SU-DHL-6 (cell line): ENCODE measurements around the gene ABHD17B.
A peak's percentile ranks its signal among the peaks of the same experiment; 100 is the strongest.
"Not testable (repeated sequence)": the region's sequence is repeated elsewhere in the genome, so short reads cannot be mapped to it uniquely, and the experiment has no call there.

Source experiments
- H2AFZ ChIP-seq: fragments of 200-600 bp; sonication (generic); 2 replicates; pipeline ENCODE4 v1.6.1; 2014; ENCODE audit warnings: low read depth, mild to moderate bottlenecking, moderate library complexity, mixed read lengths, antibody characterized with exemption, low read length; ENCODE audit not compliant: severe bottlenecking
- H3F3A ChIP-seq: fragments of 200-600 bp; shearing (Covaris generic); 2 replicates; pipeline ENCODE4 v1.6.0; 2016; ENCODE audit warnings: antibody characterized with exemption, mild to moderate bottlenecking; ENCODE audit not compliant: insufficient read depth
- H3K27ac ChIP-seq: fragments of 200-600 bp; sonication (generic); 2 replicates; pipeline ENCODE4 v1.5.1; 2016; ENCODE audit warnings: low read depth, mild to moderate bottlenecking, low read length, moderate library complexity, mixed read lengths
- H3K27me3 ChIP-seq: fragments of 200-600 bp; sonication (generic), shearing (Covaris generic); 2 replicates; pipeline ENCODE4 v1.6.0; 2014; ENCODE audit warnings: mild to moderate bottlenecking, low read length
- H3K36me3 ChIP-seq: fragments of 200-600 bp; sonication (generic); 2 replicates; pipeline ENCODE4 v1.6.1; 2014; ENCODE audit warnings: mild to moderate bottlenecking, low read length, mixed read lengths
- H3K4me2 ChIP-seq: fragments of 300-600, 200-600 bp; shearing (Covaris generic), sonication (generic); 2 replicates; pipeline ENCODE4 v1.6.0; 2014; ENCODE audit warnings: low read length, low read depth, mild to moderate bottlenecking; ENCODE audit not compliant: poor library complexity, severe bottlenecking
- H3K4me3 ChIP-seq: fragments of 200-600 bp; sonication (generic); 2 replicates; pipeline ENCODE4 v1.5.1; 2014; ENCODE audit warnings: antibody characterized with exemption, low read length, mild to moderate bottlenecking, mixed read lengths; ENCODE audit not compliant: insufficient read depth, poor library complexity, severe bottlenecking
- H3K79me2 ChIP-seq: fragments of 200-600 bp; sonication (generic); 2 replicates; pipeline ENCODE4 v1.6.1; 2014; ENCODE audit warnings: mild to moderate bottlenecking, low read length, moderate library complexity; ENCODE audit not compliant: insufficient read depth
- H3K9ac ChIP-seq: fragments of 200-600 bp; sonication (generic); 2 replicates; pipeline ENCODE4 v1.7.0; 2014; ENCODE audit warnings: mild to moderate bottlenecking, low read length
- H3K9me2 ChIP-seq: fragments of 200-600 bp; sonication (generic); replicated peaks from 2 replicates; pipeline ENCODE4 v1.6.1; 2014; ENCODE audit warnings: low read length; ENCODE audit not compliant: insufficient read depth
- H3K9me3 ChIP-seq: fragments of 200-600 bp; sonication (generic); 2 replicates; pipeline ENCODE4 v1.6.1; 2014; ENCODE audit warnings: low read length, mixed read lengths; ENCODE audit not compliant: insufficient read depth
- H4K20me1 ChIP-seq: fragments of 200-600 bp; sonication (generic); 2 replicates; pipeline ENCODE4 v1.6.1; 2014; ENCODE audit warnings: low read depth, mild to moderate bottlenecking, antibody characterized with exemption, low read length, moderate library complexity, mixed read lengths
- CTCF ChIP-seq: fragments of 200-600 bp; sonication (generic); IDR thresholded peaks from one replicate; pipeline ENCODE4 v1.5.1; 2017; ENCODE audit warnings: antibody characterized with exemption, mild to moderate bottlenecking, low read length, moderate library complexity; ENCODE audit not compliant: insufficient read depth, poor library complexity, severe bottlenecking
- EZH2phosphoT487 ChIP-seq: fragments of 200-600 bp; sonication (generic), shearing (Covaris generic); conservative IDR thresholded peaks from 2 replicates; pipeline ENCODE4 v1.6.1; 2018; ENCODE audit warnings: mild to moderate bottlenecking, antibody characterized with exemption, low read length, moderate library complexity, mixed read lengths

ABHD17B gene

GRCh38 chr9:71908825-71909224 lies 2.2 kb downstream of the ABHD17B start:
- Histone ChIP-seq H3K27me3 (no peaks in the 10 kb centered on the region), H3K9me2 (no peaks in the 10 kb centered on the region), H3K36me3 (no peaks in the 10 kb centered on the region), H2AFZ (no peak overlapping the region), H3K4me2 (peak overlapping the region; percentile 87), H3K9ac (peak overlapping the region; percentile 94; the same call in 1 of the 2 replicates), H3K4me3 (peak overlapping the region; percentile 86), H3F3A (no peaks in the 10 kb centered on the region), H4K20me1 (peaks cover 26% of the 10 kb centered on the region), H3K27ac (no peak overlapping the region), H3K79me2 (peaks cover 86% of the 10 kb centered on the region), H3K9me3 (no peaks in the 10 kb centered on the region)
- no peak for TF ChIP-seq CTCF
- no peak for TF ChIP-seq EZH2phosphoT487

GRCh38 chr9:71904076-71904475 lies 6.9 kb downstream of the ABHD17B start:
- H3K36me3 ChIP-seq, result no peaks in the 10 kb centered on the region
- H3K4me2 ChIP-seq, result no peak overlapping the region
- no peak overlapping the region for H3K4me3 ChIP-seq
- H4K20me1 ChIP-seq, result peaks cover 19% of the 10 kb centered on the region
- H2AFZ ChIP-seq, result no peak overlapping the region
- no peaks in the 10 kb centered on the region for H3K27me3 ChIP-seq
- peaks cover 82% of the 10 kb centered on the region for H3K79me2 ChIP-seq
- no peaks in the 10 kb centered on the region for H3K9me3 ChIP-seq
- H3K9ac ChIP-seq, result no peak overlapping the region
- no peak for TF ChIP-seq CTCF
- TF ChIP-seq EZH2phosphoT487, result no peak
- 0 out of 2 replicates have a peak, but pooled peaks cover 4% of the 10 kb centered on the region for H3F3A ChIP-seq
- H3K9me2 ChIP-seq, result no peaks in the 10 kb centered on the region
- H3K27ac ChIP-seq, result no peak overlapping the region

GRCh38 chr9:71901695-71902597 lies 9.0 kb downstream of the ABHD17B start:
- Histone ChIP-seq H4K20me1 (peaks cover 10% of the 10 kb centered on the region; the same call in 1 of the 2 replicates), H3K9ac (no peak overlapping the region), H3K9me2 (no peaks in the 10 kb centered on the region), H3K27me3 (no peaks in the 10 kb centered on the region), H3F3A (0 out of 2 replicates have a peak, but pooled peaks cover 8% of the 10 kb centered on the region), H3K36me3 (no peaks in the 10 kb centered on the region), H3K4me3 (no peak overlapping the region), H3K27ac (no peak overlapping the region), H3K79me2 (peaks cover 72% of the 10 kb centered on the region), H3K4me2 (no peak overlapping the region), H2AFZ (no peak overlapping the region), H3K9me3 (no peaks in the 10 kb centered on the region)
- TF ChIP-seq CTCF (no peak), EZH2phosphoT487 (no peak)

DNA sequence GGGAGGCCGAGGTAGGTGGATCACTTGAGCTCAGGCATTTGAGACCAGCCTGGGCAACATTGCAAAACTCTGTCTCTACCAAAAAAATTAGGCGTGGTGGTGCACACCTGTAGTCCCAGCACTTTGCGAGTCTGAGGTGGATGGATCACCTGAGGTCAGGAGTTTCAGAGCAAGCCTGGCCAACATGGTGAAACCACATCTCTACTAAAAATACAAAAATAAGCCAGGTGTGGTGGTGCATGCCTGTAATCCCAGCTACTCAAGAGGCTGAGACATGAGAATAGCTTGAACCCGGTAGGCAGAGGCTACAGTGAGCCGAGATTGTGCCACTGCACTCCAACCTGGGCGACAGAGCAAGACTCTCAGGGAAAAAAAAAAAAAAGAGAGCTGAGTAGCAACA lies 12.2 kb downstream of the ABHD17B start:
- H3K4me2 ChIP-seq, H2AFZ ChIP-seq, H3F3A ChIP-seq, H3K9me3 ChIP-seq, H3K9me2 ChIP-seq, H3K4me3 ChIP-seq, H3K27me3 ChIP-seq, H3K36me3 ChIP-seq, H3K9ac ChIP-seq, H3K27ac ChIP-seq, H4K20me1 ChIP-seq: not testable (repeated sequence)
- peaks cover 66% of the 10 kb centered on the region for H3K79me2 ChIP-seq
